SK-N-SH treated with all-trans-retinoic acid at 6 μM for 48 hours (cell line): ENCODE results near the gene IFT74.

Source experiments
- CREB5 ChIP-seq: fragments of 250-450 bp; sonication (Bioruptor Pico); IDR thresholded peaks from 2 replicates; pipeline ENCODE4 v1.5.1; 2020; ENCODE audit warnings: low read depth, mild to moderate bottlenecking, moderate library complexity
- CSDC2 ChIP-seq: fragments of 250-450 bp; sonication (Bioruptor Pico); IDR thresholded peaks from 2 replicates; pipeline ENCODE4 v1.5.0; 2020; ENCODE audit warnings: mild to moderate bottlenecking, moderate library complexity
- ESRRG ChIP-seq: fragments of 250-450 bp; sonication (Bioruptor Pico); IDR thresholded peaks from 2 replicates; pipeline ENCODE4 v1.6.1; 2021; ENCODE audit warnings: mild to moderate bottlenecking
- GLIS3 ChIP-seq: fragments of 250-450 bp; sonication (Bioruptor Pico); IDR thresholded peaks from 2 replicates; pipeline ENCODE4 v1.5.0; 2020; ENCODE audit warnings: mild to moderate bottlenecking, moderate library complexity
- PPARA ChIP-seq: fragments of 250-450 bp; sonication (Bioruptor Pico); IDR thresholded peaks from 2 replicates; pipeline ENCODE4 v1.5.0; 2020; ENCODE audit warnings: mild to moderate bottlenecking, borderline replicate concordance
- RARB ChIP-seq: fragments of 250-450 bp; sonication (Bioruptor Pico); IDR thresholded peaks from 2 replicates; pipeline ENCODE4 v1.8.0; 2021; ENCODE audit warnings: mild to moderate bottlenecking, moderate library complexity
- SNAI2 ChIP-seq: fragments of 250-450 bp; sonication (Bioruptor Pico); IDR thresholded peaks from 2 replicates; pipeline ENCODE4 v1.5.0; 2020; ENCODE audit warnings: mild to moderate bottlenecking, moderate library complexity
- TOX ChIP-seq: fragments of 250-450 bp; sonication (Bioruptor Pico); IDR thresholded peaks from 2 replicates; pipeline ENCODE4 v1.8.0; 2021; ENCODE audit warnings: mild to moderate bottlenecking, moderate library complexity, borderline replicate concordance
- TSHZ2 ChIP-seq: fragments of 250-450 bp; sonication (Bioruptor Pico); IDR thresholded peaks from 2 replicates; pipeline ENCODE4 v1.5.0; 2020; ENCODE audit warnings: mild to moderate bottlenecking, moderate library complexity
- ZFP3 ChIP-seq: fragments of 250-450 bp; sonication (Bioruptor Pico); IDR thresholded peaks from 2 replicates; pipeline ENCODE4 v1.5.0; 2020; ENCODE audit warnings: mild to moderate bottlenecking, moderate library complexity
- ZFP30 ChIP-seq: fragments of 450-650 bp; formaldehyde crosslinking; IDR thresholded peaks from 2 replicates; pipeline ENCODE4 v1.5.0; 2022; ENCODE audit warnings: mild to moderate bottlenecking, moderate library complexity
- ZNF565 ChIP-seq: fragments of 450-650 bp; formaldehyde crosslinking; conservative IDR thresholded peaks from 2 replicates; pipeline ENCODE4 v1.5.0; 2020; ENCODE audit warnings: low read depth, mild to moderate bottlenecking, moderate library complexity
- ZNF8 ChIP-seq: fragments of 450-650 bp; formaldehyde crosslinking; IDR thresholded peaks from 2 replicates; pipeline ENCODE4 v1.5.0; 2020; ENCODE audit warnings: mild to moderate bottlenecking, moderate library complexity

- TF ChIP-seq PPARA (CRISPR knock-in tag) = no peak
- no peak for TF ChIP-seq CSDC2 (CRISPR knock-in tag)
- TF ChIP-seq ZFP3 (CRISPR knock-in tag) = no peak
- no peak for TF ChIP-seq GLIS3 (CRISPR knock-in tag)
- TF ChIP-seq ZNF565 (CRISPR knock-in tag) = no peak
- no peak for TF ChIP-seq ZNF8 (CRISPR knock-in tag)
- TF ChIP-seq ZFP30 (CRISPR knock-in tag) = no peak
- TF ChIP-seq ESRRG (CRISPR knock-in tag) = no peak
- TF ChIP-seq CREB5 (CRISPR knock-in tag) = no peak
- no peak for TF ChIP-seq TSHZ2
- no peak for TF ChIP-seq RARB (CRISPR knock-in tag)
- TF ChIP-seq TOX (CRISPR knock-in tag) = no peak
- no peak for TF ChIP-seq SNAI2 (CRISPR knock-in tag)
Observed at GRCh38 chr9:27003426-27004077, 47.3 kb downstream of the IFT74 start.
